ENCODE results near the gene BCS1L. TPM values are rescaled to one million over a fixed set of nuclear protein-coding genes. Genes with fewer than 3 reads are reported as not detected.

BCS1L gene
- total and polyA plus RNA-seq, 4 donors = 21.4 to 45.2 (median 35.2) TPM

GRCh38 chr2:218626369-218626768, 33.1 kb upstream of the BCS1L start:
- Histone ChIP-seq H3K27ac (ENCODE audit: low read depth in 1 of 2, low read length in 1 of 2) (no peak overlapping the region), H3K9me3 (ENCODE audit: control insufficient read depth in 4 of 4, insufficient read depth in 3 of 4, low read length in 3 of 4) (no peaks in the 10 kb centered on the region), H3K4me1 (ENCODE audit: control insufficient read depth in 5 of 5, insufficient read depth in 5 of 5, low read length in 5 of 5) (peaks cover 0 to 6% (median 0%) of the 10 kb centered on the region in 5 donors), H3K27me3 (ENCODE audit: control insufficient read depth in 3 of 3, insufficient read depth in 3 of 3, low read length in 2 of 3) (no peaks in the 10 kb centered on the region), H3K9ac (ENCODE audit: insufficient read depth in 1 of 2, low read length in 2 of 2) (no peak overlapping the region), H3K36me3 (ENCODE audit: control insufficient read depth in 4 of 4, insufficient read depth in 4 of 4, low read length in 4 of 4) (peaks cover 0 to 4% (median 0%) of the 10 kb centered on the region in 4 donors), H3K4me3 (no peak overlapping the region)
- WGBS, 2 donors = 88 to 90% methylated on average over 4 of the region's 4 CpGs
- no peak for ATAC-seq (ENCODE audit: insufficient read depth, low FRiP score)
- no peak for DNase-seq
- no peak for TF ChIP-seq CTCF (IDR thresholded peaks at IDR 0.05; ENCODE audit: control extremely low read depth, extremely low read depth)

- Histone ChIP-seq H3K36me3 (ENCODE audit: control insufficient read depth in 4 of 4, insufficient read depth in 4 of 4, low read length in 4 of 4) (peaks cover 0 to 4% (median 0%) of the 10 kb centered on the region in 4 donors), H3K27me3 (ENCODE audit: control insufficient read depth in 3 of 3, insufficient read depth in 3 of 3, low read length in 2 of 3) (no peaks in the 10 kb centered on the region), H3K4me1 (ENCODE audit: control insufficient read depth in 5 of 5, insufficient read depth in 5 of 5, low read length in 5 of 5) (peaks cover 0 to 3% (median 0%) of the 10 kb centered on the region in 5 donors), H3K9ac (ENCODE audit: insufficient read depth in 1 of 2, low read length in 2 of 2) (no peak overlapping the region), H3K27ac (ENCODE audit: low read depth in 1 of 2, low read length in 1 of 2) (no peak overlapping the region), H3K4me3 (no peak overlapping the region), H3K9me3 (ENCODE audit: control insufficient read depth in 4 of 4, insufficient read depth in 3 of 4, low read length in 3 of 4) (no peaks in the 10 kb centered on the region)
- no peak for ATAC-seq (ENCODE audit: insufficient read depth, low FRiP score)
- no peak for TF ChIP-seq CTCF (IDR thresholded peaks at IDR 0.05; ENCODE audit: control extremely low read depth, extremely low read depth)
- no peak for DNase-seq
- 90 to 91% methylated on average over 4 of the region's 4 CpGs for WGBS, 2 donors
Measured at GRCh38 chr2:218627939-218628338, 31.5 kb upstream of the BCS1L start.

- Histone ChIP-seq H3K27me3 (ENCODE audit: control insufficient read depth in 3 of 3, insufficient read depth in 3 of 3, low read length in 2 of 3) (no peaks in the 10 kb centered on the region), H3K27ac (ENCODE audit: low read depth in 1 of 2, low read length in 1 of 2) (peak overlapping the region in 1 of 2 donors; percentile 4), H3K4me1 (ENCODE audit: control insufficient read depth in 5 of 5, insufficient read depth in 5 of 5, low read length in 5 of 5) (no peaks in the 10 kb centered on the region), H3K9ac (ENCODE audit: insufficient read depth in 1 of 2, low read length in 2 of 2) (no peak overlapping the region), H3K4me3 (no peak overlapping the region), H3K9me3 (ENCODE audit: control insufficient read depth in 4 of 4, insufficient read depth in 3 of 4, low read length in 3 of 4) (no peaks in the 10 kb centered on the region), H3K36me3 (ENCODE audit: control insufficient read depth in 4 of 4, insufficient read depth in 4 of 4, low read length in 4 of 4) (peaks cover 5 to 26% (median 19%) of the 10 kb centered on the region in 4 donors)
- no peak for TF ChIP-seq CTCF (IDR thresholded peaks at IDR 0.05; ENCODE audit: control extremely low read depth, extremely low read depth)
- peak in 1 of 3 donors; percentile 34 for DNase-seq
- WGBS, 2 donors = 64 to 65% methylated on average over 4 of the region's 4 CpGs
- ATAC-seq (ENCODE audit: insufficient read depth, low FRiP score) = no peak
Measured at GRCh38 chr2:218631837-218632236, 27.6 kb upstream of the BCS1L start.

- 94 to 95% methylated on average over 5 of the region's 5 CpGs for WGBS, 2 donors
- H3K4me3 ChIP-seq = no peak overlapping the region
- no peak overlapping the region for H3K27ac ChIP-seq (ENCODE audit: low read depth in 1 of 2, low read length in 1 of 2)
- H3K36me3 ChIP-seq (ENCODE audit: control insufficient read depth in 4 of 4, insufficient read depth in 4 of 4, low read length in 4 of 4) = peaks cover 32 to 54% (median 43%) of the 10 kb centered on the region in 4 donors
- DNase-seq = no peak
- no peak for TF ChIP-seq CTCF (IDR thresholded peaks at IDR 0.05; ENCODE audit: control extremely low read depth, extremely low read depth)
- H3K27me3 ChIP-seq (ENCODE audit: control insufficient read depth in 3 of 3, insufficient read depth in 3 of 3, low read length in 2 of 3) = no peaks in the 10 kb centered on the region
- no peaks in the 10 kb centered on the region for H3K4me1 ChIP-seq (ENCODE audit: control insufficient read depth in 5 of 5, insufficient read depth in 5 of 5, low read length in 5 of 5)
- ATAC-seq (ENCODE audit: insufficient read depth, low FRiP score) = no peak
- no peak overlapping the region for H3K9ac ChIP-seq (ENCODE audit: insufficient read depth in 1 of 2, low read length in 2 of 2)
- H3K9me3 ChIP-seq (ENCODE audit: control insufficient read depth in 4 of 4, insufficient read depth in 3 of 4, low read length in 3 of 4) = peaks cover 0 to 2% (median 0%) of the 10 kb centered on the region in 4 donors
Measured at GRCh38 chr2:218635719-218636118, 23.8 kb upstream of the BCS1L start.
